ENCODE results near the gene RAD51AP1. TPM values are rescaled to one million over a fixed set of nuclear protein-coding genes. Genes with fewer than 3 reads are reported as not detected.

The RAD51AP1 gene
- total and polyA plus RNA-seq, 2 of the 8 experiments (the other 6 are each of a cell fraction or from before 2014, with no cell fraction given), result 29.7 to 48.3 TPM

DNA sequence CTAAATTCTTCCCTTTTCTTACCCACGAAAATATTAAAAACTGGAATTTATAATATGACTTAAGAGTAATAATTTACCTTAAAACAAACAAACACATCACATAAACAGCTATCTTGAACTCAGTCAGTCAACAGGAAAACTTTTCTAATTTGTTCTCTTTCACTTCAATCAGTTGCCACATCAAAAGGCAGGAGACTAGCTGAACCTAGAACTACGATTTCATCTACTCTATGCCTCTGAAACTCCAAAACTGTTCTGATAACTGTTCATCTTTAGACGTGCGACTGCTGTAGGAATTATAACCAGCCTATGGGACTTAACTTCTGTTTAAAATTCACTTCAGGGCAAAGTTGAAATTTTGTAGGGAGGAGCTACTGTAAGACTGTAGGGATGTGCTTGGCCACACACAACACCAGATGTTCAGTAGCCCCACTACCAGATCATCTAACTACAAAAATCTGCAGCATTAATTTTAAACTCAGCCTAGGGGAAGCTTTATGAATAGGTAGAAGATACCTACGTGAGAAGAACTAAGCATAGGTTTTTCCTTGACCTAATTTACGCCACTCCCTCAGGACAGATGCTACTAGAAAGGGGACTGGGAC is 7.6 kb upstream of the RAD51AP1 start (continued):
- TF ChIP-seq HDAC2 (IDR thresholded peaks at IDR 0.05; ENCODE audit: borderline replicate concordance in 1 of 2, low read depth in 2 of 2, low read length in 2 of 2) (no peak), CBX5 (IDR thresholded peaks at IDR 0.05; ENCODE audit: low read depth, low read length) (no peak), SIN3A (conservative IDR thresholded peaks at IDR 0.05 in 1 of 2, IDR thresholded peaks at IDR 0.05 in 1 of 2; ENCODE audit: low read depth in 1 of 2, low read length in 2 of 2) (no peak), NANOG (IDR thresholded peaks at IDR 0.05; ENCODE audit: insufficient read depth, low read depth, low read length, poor library complexity, severe bottlenecking) (no peak)
